Activated CD8-positive, alpha-beta T cell treated with anti-CD3 and anti-CD28 coated beads, Interleukin-2, amount 10 ng/mL, durations not matched to agents 7 days and 5 days (primary cell): ENCODE data around the gene TECPR1. TPM values are rescaled to one million over a fixed set of nuclear protein-coding genes. Genes with fewer than 3 reads are reported as not detected.
"Not testable (repeated sequence)": the region's sequence is repeated elsewhere in the genome, so short reads cannot be mapped to it uniquely, and the experiment has no call there.

Experiments used
- ATAC-seq: fragments of 150-1000 bp; cut with Tn5 transposase; one replicate; pipeline ENCODE4 v1.10.0; 2021; ENCODE audit warnings: moderate library complexity
- CTCF ChIA-PET: fragments of 350-600 bp; sonication (Branson Sonifier 250); formaldehyde crosslinking; loops from one replicate; lab custom pipeline; 2021; ENCODE audit warnings: antibody characterized with exemption; lab: Charles Lee
- POLR2A ChIA-PET: fragments of 350-600 bp; sonication (Branson Sonifier 250); formaldehyde crosslinking; loops from one replicate; lab custom pipeline; 2021; ENCODE audit warnings: antibody characterized with exemption; lab: Charles Lee
- DNase-seq: peaks from one replicate; pipeline ENCODE4 v3.0.0-alpha.2; 2020
- H3K27ac Mint-ChIP-seq: one replicate; pipeline ENCODE4 v1.8.0; 2021; ENCODE audit warnings: mild to moderate bottlenecking, mixed read lengths
- H3K27me3 Mint-ChIP-seq: one replicate; pipeline ENCODE4 v1.8.0; 2021; ENCODE audit warnings: low read depth, mixed read lengths
- H3K36me3 Mint-ChIP-seq: one replicate; pipeline ENCODE4 v1.8.0; 2021; ENCODE audit warnings: low read depth, mixed read lengths
- H3K4me1 Mint-ChIP-seq: one replicate; pipeline ENCODE4 v1.8.0; 2021; ENCODE audit warnings: low read depth, mixed read lengths
- H3K4me3 Mint-ChIP-seq: one replicate; pipeline ENCODE4 v1.8.0; 2021; ENCODE audit warnings: mild to moderate bottlenecking, mixed read lengths
- H3K9me3 Mint-ChIP-seq: one replicate; pipeline ENCODE4 v1.8.0; 2022; ENCODE audit warnings: mixed read lengths; ENCODE audit not compliant: insufficient read depth
- total RNA-seq, 2 experiments: library from RNA; stranded (reverse); gene quantifications; one replicate each; pipeline ENCODE4 v1.2.3, GENCODE V29; 2021

TECPR1 gene
- total RNA-seq, 2 experiments from 2014 or later: 49.3 to 55.9 TPM

DNA sequence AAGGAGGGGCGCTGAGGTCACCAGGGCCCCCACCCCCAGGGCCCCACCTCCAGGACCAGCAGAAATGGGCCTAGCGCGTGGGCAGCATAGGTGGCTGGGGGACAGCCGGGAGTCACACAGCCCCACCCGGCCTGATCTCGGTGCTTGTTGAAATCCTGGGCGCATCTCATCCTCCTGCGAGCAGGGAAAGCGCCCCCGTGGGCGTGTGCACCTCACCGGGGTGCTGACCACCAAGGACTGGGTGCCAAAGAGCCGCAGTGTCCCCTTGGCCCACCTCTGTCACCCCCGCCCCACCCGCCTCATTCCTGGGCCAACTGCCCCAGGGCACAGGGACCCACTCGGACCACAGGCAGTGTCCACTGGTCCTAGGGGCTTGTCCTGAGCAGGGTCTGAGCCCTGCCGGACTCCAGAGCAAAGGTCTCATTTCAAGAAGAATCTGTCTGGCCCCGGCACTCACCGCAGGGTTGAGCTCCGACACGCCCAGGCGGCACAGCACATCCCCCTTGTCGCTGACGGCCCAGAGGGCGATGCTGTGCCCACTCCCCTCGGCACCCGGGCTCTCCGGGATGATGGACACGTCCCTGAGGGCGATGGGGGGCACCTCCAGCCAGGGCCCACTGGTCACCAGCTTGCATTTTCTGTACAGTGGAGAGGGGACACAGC, 29.4 kb downstream of the TECPR1 start:
- Mint-ChIP-seq H3K36me3 (peaks cover 12% of the 10 kb centered on the region), H3K9me3 (no peaks in the 10 kb centered on the region), H3K4me1 (peaks cover 9% of the 10 kb centered on the region), H3K27me3 (no peaks in the 10 kb centered on the region), H3K27ac (no peak overlapping the region), H3K4me3 (no peak overlapping the region)
- ChIA-PET CTCF (no interaction called here), POLR2A (interaction anchor here (0.7 kb wide), 1 partner anchor 12 kb away, joined by 3 read pairs; no protein-coding TSS in a partner anchor)
- no peak for DNase-seq
- ATAC-seq: no peak

DNA sequence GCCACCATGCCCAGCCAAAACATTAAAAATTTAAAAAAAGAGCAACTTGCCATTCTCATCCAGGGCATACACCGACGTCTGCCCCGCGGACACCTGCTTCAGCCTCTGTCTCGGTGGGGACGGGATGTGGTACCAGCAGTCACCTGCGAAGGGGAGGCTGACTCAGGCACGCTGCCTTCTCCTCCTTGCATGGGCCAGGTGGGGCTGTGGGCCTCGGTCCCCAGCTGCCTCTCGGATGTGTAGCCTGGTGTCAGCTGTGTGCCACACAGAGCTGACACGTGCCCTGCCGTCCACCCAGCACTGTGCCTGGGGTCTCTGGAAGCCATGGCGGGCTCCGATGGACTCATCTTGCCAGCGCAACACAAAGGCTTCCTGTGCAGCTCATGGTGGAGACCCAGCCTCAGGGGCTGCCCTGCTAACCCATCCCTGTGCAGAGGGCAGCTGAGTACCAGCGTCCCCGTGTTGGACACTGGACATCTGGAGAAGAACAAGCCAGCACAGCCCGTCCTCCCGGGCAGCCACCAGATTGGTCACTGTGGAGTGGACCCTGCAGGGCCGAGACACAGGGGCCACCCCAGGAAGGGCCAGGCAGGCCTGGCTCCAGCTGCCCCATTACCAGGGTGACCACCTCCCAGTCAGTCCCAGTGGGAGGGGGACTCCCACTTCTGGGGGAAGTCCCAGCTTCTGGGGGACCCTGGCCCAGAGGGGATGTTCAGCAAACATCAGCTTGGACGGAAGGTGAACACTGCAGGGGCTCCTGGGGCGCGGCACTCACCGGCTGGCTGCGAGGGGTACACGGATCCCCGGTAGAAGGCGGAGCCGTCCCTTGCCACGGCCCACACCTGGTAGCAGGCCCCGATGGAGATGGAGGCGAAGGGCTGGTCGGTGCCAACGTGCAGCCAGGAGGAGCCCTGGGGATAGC, 30.2 kb downstream of the TECPR1 start:
- Mint-ChIP-seq H3K4me3 (no peak overlapping the region), H3K4me1 (peaks cover 9% of the 10 kb centered on the region), H3K36me3 (peaks cover 12% of the 10 kb centered on the region), H3K27me3 (no peaks in the 10 kb centered on the region), H3K27ac (no peak overlapping the region), H3K9me3 (no peaks in the 10 kb centered on the region)
- CTCF ChIA-PET: no interaction called here
- POLR2A ChIA-PET: interaction anchor here (0.7 kb wide), 1 partner anchor 13 kb away, joined by 3 read pairs; no protein-coding TSS in a partner anchor
- ATAC-seq: no peak
- no peak for DNase-seq

DNA sequence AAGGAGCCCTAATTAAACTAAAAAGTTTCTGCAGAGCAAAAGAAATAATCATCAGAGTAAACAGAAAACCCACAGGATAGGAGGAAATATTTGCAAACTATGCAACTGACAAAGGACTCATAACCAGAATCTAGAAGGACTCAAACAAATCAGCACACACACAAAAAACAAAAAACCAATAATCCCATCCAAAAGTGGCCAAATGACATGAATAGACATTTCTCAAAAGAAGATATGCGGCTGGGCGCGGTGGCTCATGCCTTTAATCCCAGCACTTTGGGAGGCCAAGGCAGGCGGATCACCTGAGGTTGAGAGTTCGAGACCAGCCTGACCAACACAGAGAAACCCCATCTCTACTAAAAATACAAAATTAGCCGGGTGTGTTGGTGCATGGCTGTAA, 32.6 kb downstream of the TECPR1 start:
- H3K27me3 Mint-ChIP-seq, H3K9me3 Mint-ChIP-seq, H3K36me3 Mint-ChIP-seq, DNase-seq, H3K27ac Mint-ChIP-seq, CTCF ChIA-PET, H3K4me3 Mint-ChIP-seq, ATAC-seq, POLR2A ChIA-PET, H3K4me1 Mint-ChIP-seq: not testable (repeated sequence)

DNA sequence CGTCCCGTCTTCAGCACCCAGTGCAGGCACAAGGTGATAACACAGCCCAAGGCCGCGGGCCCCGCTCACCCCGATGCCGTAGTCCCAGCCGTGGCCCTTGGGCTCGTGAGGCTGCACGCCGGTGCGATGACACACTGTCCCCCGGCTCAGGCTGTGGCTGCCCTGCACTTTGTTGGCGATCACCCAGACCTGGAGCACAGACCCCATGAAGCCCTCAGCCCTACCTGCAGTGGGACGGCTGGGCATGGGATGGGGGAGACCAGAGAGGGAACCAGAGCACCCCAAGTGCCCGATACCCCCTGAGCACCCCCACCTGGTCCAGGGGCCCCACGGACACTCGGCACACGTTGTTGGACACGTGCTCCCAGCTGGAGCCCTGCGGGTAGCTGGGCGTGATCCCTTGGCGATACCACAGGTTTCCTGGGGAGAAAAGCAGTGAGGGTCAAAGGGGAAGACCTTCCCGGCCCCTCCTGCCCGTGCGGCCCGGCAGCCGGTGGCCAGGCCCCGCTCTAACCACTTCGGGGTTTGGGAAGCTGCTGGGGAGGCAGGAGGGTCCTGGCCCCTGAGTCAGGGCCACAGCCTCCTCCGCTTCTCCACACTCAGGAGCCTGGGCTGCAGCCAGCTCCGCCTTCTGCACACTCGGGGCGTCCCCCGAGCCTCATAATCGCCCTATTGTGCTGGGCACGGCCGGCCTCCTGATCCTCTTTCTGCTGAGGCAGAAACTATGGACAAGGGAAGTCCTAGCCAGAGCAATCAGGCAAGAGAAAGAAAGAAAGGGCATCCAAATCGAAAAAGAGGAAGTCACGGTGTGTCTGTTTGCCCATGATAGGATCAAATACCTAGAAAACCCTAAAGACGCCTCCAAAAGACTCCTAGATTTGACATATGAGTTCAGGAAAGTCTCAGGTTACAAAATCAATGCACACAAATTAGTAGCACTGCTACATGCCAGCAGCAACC, 34.1 kb downstream of the TECPR1 start:
- Mint-ChIP-seq H3K27ac (no peak overlapping the region), H3K9me3 (no peaks in the 10 kb centered on the region), H3K4me1 (peaks cover 5% of the 10 kb centered on the region), H3K36me3 (peaks cover 10% of the 10 kb centered on the region), H3K27me3 (no peaks in the 10 kb centered on the region), H3K4me3 (no peak overlapping the region)
- DNase-seq: no peak
- ChIA-PET POLR2A (no interaction called here), CTCF (no interaction called here)
- no peak for ATAC-seq

DNA sequence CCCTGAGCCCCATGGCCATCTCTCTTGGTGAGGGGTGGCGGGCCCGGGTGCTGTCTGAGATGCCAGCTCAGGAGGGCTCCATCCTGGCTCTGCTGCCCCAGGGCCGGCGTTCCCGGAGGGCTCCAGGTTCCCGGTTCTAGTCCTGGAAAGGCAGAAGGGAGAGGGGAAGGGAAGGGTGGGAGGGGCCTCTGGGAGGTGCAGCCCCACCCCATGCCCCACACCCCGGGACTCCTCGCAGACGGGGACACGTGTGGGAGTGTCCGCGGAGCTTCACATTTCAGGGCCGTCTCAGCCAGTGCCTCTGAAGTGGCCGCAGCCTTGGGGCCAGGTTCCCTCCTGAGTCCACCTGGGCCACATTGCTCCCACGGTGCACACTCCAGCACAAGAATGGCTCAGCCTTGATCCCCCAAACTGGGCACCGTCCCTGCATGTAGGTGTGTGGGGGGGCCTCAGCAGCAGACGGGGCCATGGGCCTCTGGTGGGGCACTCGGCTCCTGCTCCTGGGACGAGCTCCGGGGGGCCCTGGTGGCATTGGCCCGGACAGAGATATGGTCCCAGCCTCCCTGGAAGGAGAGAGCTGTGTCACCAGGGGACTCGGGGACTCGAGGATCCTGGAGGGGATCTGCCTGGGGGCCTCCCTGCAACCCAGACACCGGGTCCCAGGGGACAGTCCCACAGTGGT, 35.0 kb downstream of the TECPR1 start:
- Mint-ChIP-seq H3K27ac (no peak overlapping the region), H3K9me3 (no peaks in the 10 kb centered on the region), H3K4me1 (peaks cover 5% of the 10 kb centered on the region), H3K36me3 (peaks cover 10% of the 10 kb centered on the region), H3K4me3 (no peak overlapping the region), H3K27me3 (no peaks in the 10 kb centered on the region)
- ATAC-seq (no peak), DNase-seq (no peak)
- POLR2A ChIA-PET: no interaction called here
- CTCF ChIA-PET: no interaction called here

DNA sequence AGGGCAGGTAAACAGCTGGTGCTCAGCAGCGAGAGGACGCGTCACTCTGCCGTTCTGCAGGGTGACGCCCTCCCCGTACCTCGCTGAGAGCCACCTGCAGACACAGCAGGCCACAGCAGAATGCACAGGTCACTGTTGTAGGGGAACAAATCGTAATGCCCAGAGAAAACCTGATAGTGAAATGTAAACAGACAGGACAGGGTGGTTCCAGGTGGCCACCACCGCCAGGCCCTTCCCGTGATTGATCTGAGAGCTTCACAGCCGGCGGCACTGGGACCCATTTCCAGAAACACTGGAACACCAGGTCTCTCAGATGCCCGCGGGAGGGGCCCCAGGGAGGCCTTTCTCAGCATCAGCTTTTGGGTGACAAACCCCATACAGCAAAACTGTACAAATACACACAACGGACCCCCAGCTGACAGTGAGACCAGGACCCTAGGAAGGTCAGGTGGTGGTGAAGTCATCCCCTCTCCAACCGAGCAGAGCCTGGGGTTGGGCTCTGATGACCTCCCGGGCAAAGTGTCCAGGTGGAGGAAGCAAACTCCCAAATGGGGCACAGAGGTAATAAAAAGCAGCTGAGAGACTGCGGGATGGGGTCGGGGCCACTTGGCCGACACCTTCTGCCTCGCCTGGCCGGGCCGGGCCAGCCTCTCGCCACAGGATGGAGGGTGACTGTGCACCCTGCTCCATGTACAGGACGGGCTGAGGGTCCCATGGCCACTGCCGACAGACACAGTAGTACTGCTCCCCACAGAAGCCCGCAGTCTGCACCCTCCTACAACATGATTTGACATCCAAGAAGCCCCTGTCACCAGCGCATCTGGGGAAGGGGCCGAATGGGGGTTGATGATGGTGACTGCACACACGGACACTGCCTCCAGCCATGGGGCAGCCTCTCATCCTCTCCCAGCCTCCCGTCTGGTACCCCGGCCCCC, 36.2 kb downstream of the TECPR1 start:
- no peak for DNase-seq

DNA sequence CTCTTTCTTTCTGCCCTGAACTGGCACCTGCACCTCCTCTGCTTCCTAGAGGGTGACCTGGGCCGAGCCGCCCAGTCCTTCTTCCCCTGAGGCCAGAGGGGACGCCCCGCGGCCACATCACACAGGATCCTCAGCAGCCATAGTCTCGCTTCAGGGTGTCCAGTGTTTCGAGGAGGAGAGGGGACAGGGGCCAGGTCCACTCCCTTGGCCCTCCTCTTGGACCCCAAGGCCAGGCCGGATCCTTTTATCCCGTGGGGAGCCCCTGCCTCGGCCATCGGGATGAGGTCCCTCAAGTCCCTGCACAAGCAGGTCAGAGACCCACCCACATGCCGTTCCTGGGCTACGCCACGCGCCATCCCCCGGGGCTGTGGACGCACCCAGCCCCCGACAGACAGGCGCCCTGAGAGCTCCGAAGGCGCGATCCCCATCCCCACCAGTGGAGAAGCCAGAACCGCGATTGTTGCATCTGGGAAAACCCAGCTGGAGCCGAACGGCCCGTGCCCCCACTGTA, 37.2 kb downstream of the TECPR1 start:
- H3K4me3 Mint-ChIP-seq: no peak overlapping the region
- peaks cover 4% of the 10 kb centered on the region for H3K27me3 Mint-ChIP-seq
- CTCF ChIA-PET: no interaction called here
- POLR2A ChIA-PET: no interaction called here
- peaks cover 10% of the 10 kb centered on the region for H3K4me1 Mint-ChIP-seq
- H3K9me3 Mint-ChIP-seq: no peaks in the 10 kb centered on the region
- ATAC-seq: no peak
- no peak overlapping the region for H3K27ac Mint-ChIP-seq
- no peak for DNase-seq
- H3K36me3 Mint-ChIP-seq: peaks cover 7% of the 10 kb centered on the region

More for the DNA sequence above, 36.2 kb downstream of the TECPR1 start:
- Mint-ChIP-seq H3K36me3 (peaks cover 7% of the 10 kb centered on the region), H3K9me3 (no peaks in the 10 kb centered on the region), H3K4me1 (peaks cover 10% of the 10 kb centered on the region), H3K4me3 (no peak overlapping the region), H3K27me3 (peaks cover 4% of the 10 kb centered on the region), H3K27ac (no peak overlapping the region)
- no peak for ATAC-seq
- ChIA-PET CTCF (no interaction called here), POLR2A (no interaction called here)

DNA sequence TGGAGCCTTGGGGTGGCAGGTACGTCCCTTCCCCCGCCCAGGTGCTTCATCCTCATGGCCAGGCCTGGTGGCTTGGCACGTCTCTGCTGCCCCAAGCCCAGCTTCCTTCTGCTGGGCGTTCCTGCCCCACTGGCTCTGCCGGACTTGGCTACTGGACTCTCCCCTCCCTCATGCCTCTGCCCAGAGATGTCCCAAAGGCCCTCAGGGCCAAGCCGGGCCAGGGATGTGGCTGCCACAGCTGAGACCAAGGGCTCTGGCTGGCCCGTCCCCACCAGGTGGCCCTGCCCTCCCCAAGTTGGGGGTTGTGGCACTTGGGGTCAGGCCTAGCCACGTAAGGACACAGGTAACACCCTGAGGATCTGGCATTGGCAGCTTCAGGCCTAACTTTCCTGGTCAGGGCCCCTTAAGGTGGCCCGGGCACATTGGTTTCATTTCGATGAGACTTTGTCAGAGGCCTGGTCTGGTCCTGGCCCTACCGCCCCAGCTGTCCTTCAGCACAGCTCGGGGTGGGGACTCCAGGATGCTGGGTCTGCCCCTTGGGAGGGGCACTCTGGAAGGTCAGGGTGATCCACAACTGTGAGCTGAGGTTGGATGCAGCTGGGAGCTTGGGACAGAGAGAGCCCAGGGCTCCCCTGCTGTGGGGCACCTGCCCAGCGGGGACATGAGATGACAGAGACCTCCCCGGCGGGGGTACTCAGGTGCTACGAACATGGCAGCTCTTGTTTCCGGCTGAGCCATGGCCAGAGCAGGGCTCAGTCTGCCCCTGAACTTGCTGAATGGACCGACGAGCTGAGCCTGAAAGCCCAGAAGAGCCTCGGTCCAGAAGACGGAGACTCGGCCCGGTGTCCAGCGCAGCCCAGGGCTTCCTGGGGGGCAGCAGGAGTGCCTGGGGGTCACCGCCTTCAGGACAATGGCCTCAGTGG, 37.9 kb downstream of the TECPR1 start:
- no peaks in the 10 kb centered on the region for H3K9me3 Mint-ChIP-seq
- H3K36me3 Mint-ChIP-seq: peaks cover 5% of the 10 kb centered on the region
- no peak overlapping the region for H3K4me3 Mint-ChIP-seq
- peaks cover 10% of the 10 kb centered on the region for H3K4me1 Mint-ChIP-seq
- ATAC-seq (no peak), DNase-seq (no peak)
- H3K27ac Mint-ChIP-seq: no peak overlapping the region
- ChIA-PET POLR2A (no interaction called here), CTCF (no interaction called here)
- H3K27me3 Mint-ChIP-seq: peaks cover 4% of the 10 kb centered on the region

DNA sequence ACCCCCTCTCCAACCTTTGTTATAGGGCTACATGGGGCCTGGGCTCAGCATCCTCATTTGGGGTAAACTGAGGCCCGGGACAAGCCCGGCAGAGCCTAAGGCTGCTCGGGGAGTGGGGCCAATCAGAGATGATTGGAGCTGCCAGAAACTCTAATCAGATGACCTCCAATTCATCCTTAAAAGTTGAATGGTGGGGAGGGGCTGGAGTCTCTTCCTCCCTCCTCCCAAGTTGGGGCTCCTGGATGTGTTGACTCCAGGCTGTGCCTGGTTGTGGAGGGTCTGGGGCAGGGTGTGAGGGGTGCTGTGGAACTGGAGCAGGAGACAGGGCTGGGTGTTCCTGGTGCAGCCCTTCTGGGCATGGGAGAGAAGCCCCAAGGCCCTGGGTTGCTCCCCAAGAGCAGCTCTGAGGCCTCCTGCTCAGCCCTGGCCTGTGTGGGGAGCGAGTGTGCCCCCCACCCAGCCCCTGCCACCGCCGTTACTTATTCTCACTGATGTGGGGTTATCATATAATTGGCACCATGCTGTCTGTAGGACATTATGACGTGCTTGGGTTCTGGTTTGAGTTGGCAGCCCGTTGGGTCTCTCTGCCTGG, 38.6 kb downstream of the TECPR1 start:
- no peak for DNase-seq
- Mint-ChIP-seq H3K36me3 (peaks cover 4% of the 10 kb centered on the region), H3K4me3 (no peak overlapping the region), H3K4me1 (peaks cover 8% of the 10 kb centered on the region), H3K9me3 (no peaks in the 10 kb centered on the region), H3K27me3 (peaks cover 4% of the 10 kb centered on the region), H3K27ac (peak overlapping the region; percentile 52)
- ATAC-seq: no peak
- ChIA-PET CTCF (no interaction called here), POLR2A (interaction anchor here (0.6 to 1.4 kb wide), 2 partner anchors 10 to 562 kb away, joined by 4 to 6 read pairs; no protein-coding TSS in a partner anchor)
